Stimulated activated CD4-positive, alpha-beta T cell treated with anti-CD3 and anti-CD28 coated beads, Interleukin-2, amount 100 ng/mL, for 24 hours (primary cell): ENCODE results near the gene RILP.

Source experiments
- DNase-seq, 2 donors: peaks; one replicate each; pipeline ENCODE4 v3.0.0-alpha.2; 2020

The RILP gene

DNA sequence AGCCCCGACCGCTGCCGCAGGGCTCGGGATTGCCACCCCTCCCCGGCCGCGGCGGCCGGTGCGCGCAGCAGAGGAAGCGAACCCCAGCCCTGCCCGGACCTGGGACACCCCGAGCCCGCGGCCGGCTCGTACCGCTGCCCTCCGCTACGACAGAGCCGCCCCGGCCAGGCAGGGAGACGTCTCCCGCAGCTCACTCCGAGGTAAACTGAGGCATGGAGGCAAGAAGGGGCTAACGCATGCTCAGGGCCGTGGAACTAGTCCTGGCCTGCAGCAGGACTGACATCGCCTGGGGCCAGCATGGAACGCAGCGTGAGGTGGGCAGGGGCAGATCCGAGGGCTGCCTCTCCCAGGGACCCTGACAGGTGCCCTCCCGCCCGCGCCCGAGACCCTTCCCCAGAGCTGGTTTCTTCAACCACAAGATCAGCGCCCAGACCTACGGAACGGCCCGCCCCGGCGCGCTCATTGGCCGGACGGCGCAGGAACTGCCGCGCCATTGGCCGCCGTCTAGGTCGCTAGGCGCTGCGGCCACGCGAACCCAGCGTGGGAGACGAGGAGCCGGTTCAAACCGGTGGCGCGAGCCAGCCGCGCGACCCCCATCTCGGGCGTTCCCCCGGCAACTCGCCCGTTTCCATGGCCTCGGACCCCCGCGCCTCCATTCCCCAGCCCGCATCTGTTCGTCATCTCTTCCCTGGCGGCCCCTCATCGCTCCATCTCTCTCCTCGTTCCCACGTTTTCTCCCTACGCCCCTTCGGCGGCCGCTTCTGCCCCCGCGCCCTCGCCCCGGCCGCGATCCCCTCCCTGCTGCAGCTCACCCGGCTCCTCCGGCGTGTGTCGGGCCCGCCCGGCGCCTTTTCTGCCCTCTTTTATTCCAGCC lies 21.4 kb downstream of the RILP start, which contains the start of gene SLC43A2:
SLC43A2 (minus strand) TSS at position 853 of the 874 bp plus-strand sequence. CDS start 960 bp downstream, outside the sequence.
- DNase-seq: peak; percentile 79 to 81

DNA sequence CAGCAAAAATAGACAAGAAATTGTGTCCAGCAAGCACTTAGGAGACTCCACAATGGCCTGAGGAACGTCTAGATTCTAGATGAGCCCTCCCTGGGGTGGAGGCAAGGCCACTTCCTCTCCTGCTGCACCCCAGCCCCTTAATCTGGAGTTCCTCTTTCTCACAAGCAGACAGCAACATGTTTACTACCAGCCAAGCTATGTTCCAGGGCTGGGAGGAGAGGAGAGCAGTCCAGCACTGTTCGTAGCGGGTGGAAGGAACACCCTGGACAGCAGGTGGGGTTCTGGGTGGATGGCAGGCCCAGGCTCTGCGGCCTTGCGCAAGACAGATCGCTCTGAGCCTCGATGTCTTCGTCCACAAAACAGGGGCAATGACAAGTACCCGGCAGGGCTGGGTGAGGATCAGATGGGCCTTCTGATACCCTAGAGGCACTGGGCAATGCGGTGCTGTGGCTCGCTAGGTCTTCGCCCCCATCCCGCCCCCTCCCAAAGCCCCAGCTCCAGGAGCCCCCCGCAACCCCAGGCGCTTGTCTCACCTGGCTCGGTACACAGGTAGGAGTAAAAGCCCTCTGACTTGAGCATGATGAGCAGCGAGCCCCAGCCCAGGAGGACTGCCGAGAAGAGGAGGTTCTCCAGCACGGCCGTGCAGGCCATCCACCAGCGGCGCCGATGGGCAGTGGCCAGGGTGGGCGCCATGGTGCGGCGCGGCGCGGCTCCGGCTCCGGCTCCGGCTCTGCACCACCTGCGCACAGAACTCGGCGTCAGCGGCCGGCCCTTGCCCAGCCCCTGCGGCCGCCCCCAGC lies 22.3 kb downstream of the RILP start:
- no peak for DNase-seq

DNA sequence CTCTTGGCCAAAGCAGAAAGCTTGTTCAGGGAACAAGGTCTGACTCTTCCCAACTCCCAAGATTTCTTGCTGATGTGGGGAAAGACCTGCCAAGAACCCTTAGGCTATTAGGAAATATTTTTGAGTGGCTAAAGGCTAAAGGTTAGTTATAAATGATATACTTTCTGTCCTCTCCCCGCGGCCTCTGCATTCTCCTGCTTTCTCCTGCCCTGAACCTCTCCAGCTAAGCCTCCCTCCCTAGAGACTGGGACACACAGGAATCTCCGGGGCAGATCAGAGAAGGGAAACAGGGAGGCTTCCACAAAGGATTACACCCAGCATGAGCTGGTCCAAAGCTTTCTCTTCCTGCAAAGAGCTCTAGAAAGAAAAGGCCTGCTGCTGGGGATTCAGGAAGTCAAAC lies 23.3 kb downstream of the RILP start:
- DNase-seq: no peak

DNA sequence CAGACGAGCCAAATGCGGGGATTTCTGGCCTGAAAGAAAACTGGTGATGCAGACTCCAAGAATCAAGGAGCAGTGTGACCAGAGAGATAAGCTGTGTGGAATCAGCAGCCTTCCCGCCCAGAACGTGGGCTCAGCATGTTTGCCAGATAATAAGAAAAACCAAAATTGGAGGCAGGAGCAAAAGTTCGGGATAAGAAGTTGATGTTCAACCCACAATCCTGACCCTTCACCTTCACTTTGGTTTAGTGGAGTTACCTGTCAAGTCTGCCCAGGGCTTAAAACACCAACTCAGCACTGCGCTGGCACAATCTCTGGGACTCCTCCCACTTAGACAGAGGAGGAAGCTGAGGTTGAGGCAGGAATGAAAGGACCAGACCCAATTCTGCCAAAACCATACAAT lies 24.1 kb downstream of the RILP start:
- DNase-seq: no peak

DNA sequence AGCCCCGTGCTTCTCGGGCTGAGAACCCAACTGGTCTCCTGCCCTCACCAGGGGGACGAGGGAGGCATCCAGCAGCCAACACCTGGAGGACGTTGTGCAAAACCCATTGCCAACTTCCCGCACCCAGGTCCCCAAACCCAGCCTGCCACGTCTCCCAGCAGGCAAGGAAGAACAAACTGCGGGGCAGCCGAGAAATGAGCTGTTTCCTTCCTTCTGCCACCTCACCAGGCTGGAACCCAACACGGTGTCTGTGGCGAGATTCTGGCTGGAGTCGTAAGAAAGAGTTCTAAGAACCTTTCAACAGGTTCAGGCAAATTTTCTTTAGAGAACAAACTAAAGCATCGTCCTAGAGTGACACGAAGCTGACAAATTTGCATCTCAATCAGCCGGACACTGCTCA lies 24.6 kb downstream of the RILP start:
- no peak for DNase-seq

DNA sequence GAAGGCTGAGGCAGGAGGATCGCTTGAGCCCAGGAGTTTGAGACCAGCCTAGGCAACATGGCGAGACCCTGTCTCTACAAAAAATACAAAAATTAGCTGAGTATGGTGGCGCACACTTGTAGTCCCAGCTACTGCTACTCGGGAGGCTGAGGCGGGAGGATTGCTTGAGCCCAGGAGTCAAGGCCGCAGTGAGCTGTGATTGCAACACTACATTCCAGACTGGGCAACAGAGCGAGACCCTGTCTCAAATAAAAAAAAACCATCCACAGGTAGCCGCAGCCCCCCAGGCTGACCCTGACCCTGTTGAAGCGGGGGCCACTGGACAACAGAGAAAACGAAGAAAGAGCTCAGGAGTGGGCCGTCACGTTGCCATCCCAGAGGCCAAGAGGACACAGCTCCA lies 25.0 kb downstream of the RILP start:
- DNase-seq: no peak

DNA sequence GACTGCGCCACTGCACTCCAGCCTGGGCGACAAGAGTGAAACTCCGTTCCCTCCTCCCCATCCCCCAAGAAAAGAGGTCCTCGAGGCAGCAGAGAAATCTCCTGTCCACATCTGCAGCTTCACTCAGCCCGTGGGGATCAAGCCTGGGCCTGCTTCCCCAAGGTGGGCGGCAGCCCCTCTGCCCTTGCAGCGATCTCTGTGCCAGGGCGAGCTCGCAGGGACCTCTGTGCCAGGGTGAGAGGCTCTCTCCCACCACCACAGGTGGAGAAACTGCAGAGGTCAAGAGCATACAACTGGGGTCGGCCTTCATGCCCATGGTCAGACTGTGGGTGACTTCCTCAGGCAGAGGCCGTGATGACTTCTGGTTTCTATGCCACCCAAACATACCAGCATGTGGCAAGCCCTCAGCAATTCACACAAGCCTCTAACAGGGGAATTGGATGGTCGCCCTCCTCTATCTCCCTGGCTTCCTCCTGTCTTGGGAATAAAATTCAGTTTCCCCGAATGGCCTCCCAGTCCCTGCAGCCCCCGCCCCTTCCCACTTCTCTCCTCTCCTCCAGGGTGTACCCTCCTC lies 26.5 kb downstream of the RILP start:
- no peak for DNase-seq

DNA sequence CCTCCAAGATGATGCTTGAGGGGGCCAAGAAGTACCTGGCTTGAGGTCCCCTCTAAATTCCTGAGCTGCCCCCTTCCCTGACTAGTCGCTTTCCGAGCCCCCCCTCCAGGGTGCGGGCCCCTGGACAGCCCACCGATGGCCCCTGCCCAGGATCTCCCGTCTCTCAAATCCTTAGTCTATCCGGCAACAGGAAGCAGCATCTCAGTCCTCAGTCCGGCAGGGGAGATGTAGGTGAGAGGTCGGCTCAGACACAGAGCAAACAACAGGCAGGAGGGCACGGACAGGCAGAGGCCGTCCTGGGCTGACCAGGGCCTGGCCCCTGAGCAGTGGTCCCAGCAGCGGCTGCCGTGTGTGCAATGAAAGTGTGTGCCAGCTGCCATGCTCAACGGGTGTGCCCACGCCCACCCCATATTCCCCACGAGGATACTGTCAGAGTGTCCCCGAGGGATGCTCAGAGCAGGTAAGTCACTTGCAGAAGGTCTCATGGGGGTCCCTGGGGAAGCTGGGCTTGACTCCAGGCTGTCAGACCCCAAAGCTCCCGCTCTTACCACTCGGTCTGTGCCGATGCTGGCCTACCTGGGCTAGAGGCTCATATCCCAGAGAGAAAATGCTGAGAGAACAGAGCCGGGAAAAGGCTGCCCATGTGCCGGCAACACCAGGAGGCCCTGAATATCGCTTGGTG lies 28.3 kb downstream of the RILP start:
- DNase-seq: no peak

DNA sequence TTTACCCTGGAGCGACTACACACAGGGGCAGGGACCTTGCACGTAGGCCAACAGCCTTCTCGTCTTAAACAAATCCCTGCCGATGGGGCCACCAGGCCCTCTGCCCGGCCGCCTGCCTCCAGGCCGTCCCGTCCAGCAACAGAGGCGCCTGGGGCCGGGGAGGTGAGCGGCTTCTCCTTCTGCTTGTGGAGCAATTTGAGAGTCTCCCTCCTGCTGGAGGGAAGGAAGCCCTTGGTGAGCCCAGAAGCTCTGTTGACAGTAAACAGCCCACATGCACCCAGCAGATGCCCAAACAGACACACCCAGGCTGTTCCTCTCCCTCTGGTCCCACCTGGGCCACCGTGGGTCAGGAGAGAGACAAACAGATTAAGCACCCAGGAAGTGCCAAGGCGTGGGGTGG lies 29.2 kb downstream of the RILP start:
- no peak for DNase-seq

DNA sequence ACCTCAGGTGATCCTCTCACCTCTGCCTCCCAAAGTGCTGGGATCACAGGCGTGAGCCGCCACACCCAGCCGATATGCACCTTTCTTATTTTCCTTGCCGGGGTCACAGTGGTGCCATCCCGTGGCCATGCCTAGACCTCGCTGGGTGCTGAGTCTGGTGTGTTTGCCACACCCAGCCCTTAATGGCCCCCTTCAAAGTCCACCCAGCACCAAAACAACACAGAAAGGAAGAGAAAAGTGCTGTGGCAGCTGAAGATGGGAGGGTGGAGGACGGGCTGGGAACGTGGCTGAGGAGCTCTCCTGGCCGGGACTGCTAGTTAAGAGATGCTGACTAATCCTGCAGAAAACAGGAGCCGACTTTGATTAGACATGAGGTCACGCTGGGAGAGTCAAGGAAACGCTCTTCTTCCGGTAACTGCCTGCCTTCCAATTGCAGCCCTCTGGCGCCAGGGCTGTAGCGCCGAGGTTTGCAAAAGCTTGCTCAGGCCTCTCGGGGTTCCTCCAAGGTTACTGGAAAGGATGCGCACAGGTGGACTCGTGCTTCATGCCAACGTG lies 32.0 kb downstream of the RILP start:
- no peak for DNase-seq

DNA sequence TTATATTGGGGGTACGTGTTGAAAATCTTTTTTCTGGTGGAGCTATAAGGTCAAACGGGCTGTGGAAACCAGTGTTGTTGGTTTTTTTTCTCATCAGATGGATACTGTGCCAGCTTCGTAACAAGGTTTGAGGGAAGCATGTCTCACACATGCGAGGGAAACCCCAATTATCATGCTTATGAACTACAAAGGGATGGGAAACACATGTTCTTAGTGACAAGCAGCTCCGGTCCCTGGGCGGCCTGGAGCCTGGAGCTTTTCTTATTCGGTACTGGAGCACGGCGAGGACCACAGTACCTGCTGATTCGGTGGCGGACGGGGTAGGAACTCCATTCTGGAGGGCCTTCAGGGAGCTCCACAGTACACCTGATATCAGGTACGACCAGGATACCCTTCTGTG lies 33.6 kb downstream of the RILP start:
- DNase-seq: no peak

DNA sequence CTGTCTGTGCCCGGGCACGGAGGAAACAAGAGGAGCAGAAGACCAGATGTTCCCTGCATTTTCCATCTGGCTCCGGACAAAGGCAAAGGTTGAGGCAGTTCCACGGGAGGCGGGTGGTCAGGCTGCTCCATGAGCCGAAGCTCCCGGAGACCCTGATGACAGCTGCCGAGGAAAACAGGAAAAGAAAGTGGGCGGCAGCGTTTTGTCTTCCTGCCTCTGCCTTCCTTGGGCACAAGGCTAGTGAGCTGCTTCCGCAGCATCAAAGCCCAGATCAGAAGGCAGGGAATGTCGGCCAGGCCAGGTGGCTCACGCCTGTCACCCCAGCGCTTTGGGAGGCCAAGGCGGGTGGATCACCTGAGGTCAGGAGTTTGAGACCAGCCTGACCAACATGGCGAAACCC lies 37.3 kb downstream of the RILP start:
- DNase-seq: no peak

DNA sequence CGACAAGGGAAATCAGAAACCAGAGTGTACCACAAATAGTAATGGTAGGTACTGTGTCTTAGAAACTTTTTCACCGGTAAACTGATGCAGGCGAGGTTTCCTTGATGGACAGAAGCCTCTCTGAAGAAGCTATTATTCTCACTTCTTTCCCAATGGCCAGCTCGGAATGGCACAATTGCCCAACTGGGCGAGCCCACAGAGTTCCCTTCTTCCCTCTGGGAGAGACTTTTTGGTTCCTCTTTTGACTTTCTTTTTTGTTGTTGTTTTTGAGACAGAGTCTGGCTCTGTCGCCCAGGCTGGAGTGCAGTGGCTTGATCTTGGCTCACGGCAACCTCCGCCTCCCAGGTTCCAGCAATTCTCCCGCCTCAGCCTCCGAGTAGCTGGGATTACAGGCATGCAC lies 38.0 kb downstream of the RILP start:
- no peak for DNase-seq

DNA sequence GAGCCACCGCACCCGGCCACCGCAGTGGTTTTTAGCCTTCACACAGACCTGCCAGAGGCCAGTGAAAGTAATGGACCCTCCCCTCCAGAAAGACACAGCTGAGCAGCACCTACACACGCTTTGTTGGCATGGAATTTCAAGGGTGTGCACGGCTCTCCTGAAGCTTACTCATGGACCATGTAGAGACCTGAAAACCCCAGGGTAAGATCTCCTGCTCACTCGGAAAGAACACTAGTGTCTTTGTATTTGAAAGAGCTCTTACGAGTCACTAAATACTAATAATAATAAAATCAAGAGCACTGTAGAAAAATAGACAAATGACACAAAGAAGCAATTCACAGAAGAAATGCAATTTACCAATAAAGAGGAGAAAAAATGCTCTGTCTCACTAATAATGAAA lies 41.0 kb downstream of the RILP start:
- no peak for DNase-seq

DNA sequence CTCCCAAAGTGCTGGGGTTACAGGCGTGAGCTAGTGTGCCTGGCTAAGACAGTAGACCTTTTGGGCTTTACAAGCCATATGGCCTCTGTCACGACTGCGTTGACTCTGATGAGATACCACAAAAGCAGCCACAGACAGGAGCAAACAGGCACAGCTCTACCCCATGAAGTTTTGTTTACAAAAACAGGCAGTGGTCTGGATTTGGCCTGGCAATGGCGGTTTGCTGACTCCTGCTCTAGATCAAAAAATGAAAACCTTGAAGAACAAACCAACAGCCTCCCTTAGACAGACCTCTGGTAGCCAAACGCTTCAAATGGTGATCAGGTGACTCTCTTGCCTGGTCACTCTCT lies 41.7 kb downstream of the RILP start:
- DNase-seq: no peak

DNA sequence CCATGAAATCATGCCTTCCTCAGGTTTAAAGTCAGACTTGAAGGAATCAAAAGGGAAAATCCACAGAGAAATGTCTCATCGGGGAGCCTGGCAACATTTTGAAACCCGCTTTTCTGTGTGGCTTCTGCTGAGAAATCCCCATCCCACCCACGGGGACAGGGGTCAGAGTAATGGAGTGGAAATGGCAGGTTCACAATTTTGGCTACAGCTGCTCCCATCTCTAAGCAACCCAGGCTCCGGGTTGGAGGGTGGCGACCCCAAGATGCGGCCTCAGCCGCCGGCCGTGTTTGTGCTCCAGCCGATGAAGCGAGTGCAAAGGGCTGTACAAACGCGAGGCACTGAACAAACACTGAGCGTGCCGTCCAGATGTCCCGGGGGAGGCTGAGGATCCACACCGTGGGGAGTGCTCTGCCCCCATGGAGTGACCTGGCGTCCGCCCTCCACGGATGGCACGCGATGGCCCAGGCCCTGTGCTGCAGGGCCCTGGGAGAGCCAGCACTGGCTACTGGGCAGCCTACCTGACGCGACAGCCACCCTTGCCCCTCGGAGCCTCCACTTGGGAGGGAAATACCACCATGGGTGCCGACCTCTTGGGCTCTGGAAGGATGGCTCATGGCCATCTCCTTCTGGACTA lies 43.2 kb downstream of the RILP start:
- peak; percentile 39 to 48 for DNase-seq

DNA sequence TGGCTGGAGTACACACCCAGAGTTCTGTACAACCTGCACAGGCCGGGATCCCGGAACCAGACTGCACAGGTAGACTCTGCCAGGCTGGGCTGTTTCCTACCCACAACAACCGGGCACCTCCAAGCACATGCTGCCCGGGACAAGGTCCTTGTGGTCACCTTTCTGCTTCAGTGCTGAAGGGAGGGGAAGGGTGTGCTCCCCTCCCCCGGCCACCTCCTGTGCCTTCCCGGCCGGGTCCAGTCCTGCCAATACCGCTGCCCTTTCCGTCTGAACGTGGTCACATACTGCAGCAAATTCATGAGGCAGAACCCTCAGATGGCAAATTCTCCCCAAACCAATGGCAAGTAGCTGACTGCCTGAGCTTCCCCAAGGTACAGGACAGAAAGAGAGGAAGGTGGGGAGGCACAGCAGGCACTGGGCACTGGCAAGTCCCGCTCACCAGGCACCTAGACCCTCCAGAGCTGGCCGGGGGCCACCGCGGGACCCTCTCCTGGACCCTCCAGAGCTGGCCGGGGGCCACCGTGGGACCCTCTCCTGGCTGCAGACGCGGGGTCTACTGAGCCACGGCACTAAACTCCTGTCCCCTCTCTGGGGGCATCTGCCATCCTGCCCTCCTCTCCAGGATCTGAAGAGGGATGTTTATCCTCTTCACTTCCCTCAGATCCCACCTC lies 43.9 kb downstream of the RILP start:
- DNase-seq: no peak

DNA sequence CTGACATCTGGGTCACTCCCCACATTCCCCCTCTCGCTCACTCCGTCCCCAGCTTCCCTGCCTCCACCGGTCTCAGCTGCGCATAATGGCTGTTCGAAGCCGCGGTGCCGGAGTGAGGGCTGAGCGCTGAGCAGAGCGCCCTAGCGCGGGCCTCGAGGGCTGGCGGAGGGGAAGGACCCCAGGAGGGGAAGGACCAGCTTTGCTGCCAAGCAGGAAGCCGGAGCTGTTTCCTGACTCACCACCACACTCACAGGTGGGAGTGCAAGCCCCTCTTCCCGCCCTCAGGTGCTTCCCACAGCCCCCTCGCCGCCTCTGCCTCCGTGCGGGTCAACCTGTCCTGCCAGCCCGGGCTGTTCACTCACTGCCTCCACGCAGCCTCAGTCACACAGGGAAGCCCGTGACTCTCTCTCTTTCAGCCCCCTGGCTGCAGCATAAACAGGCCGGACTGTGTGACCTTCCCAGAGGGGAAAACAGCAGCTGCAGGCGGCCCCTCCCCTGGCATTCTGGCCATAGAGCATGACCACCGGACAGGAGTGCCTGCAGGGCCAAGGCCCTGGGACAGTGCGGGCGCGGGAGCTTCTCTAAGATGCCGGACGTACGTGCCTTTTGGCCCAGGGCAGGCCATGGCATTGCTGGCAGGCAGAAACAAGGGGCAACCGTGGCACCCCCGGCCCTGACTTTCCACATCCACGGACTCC lies 44.7 kb downstream of the RILP start:
- DNase-seq: no peak

DNA sequence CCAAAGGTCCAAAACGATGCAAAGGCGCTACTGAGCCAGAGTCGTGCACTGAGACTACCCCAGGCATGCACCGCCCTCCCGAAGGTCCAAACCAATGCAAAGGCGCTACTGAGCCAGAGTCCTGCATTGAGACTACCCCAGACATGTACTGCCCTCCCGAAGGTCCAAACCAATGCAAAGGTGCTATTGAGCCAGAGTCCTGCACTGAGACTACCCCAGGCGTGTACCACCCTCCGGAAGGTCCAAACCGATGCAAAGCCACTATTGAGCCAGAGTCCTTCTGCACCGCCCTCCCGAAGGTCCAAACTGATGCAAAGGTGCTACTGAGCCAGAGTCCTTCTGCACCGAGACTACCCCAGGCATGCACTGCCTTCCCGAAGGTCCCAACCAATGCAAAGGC lies 48.1 kb downstream of the RILP start:
- DNase-seq: no peak

DNA sequence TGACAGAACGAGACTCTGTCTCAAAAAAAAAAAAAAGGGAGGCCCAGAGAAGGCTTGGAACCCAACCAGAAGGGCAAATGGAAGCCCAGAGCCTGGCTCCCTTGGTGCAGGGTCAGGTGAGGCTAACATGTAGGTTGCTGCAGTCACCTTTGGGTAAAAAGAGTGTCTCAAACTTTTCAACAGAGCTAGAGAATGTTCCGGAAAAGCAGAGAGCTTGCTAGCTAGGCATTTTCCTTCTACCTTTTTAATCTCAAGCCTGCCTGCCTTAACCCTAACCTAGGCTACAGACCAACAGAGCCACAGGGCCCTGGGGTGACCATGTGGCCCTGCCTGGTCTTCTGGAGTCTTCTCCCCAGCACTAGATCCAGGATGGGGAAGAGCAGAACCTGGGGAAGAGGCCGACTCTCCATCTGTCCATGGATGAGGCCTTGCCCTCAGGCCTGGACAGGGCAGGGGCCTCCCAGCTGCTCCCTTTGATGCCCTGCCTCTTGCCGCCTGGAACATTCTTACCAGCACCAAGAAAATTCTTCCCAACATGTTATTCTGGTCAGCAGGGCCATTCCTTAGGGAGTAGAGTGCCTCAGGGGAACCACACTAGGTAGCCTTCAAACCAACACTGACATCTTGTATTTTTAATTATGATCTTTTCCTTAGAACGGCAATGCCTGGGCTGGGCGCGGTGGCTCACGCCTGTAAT lies 51.1 kb downstream of the RILP start:
- no peak for DNase-seq
